ENCODE measurements around the gene AKR1B15.
"Not testable (repeated sequence)": the region's sequence is repeated elsewhere in the genome, so short reads cannot be mapped to it uniquely, and the experiment has no call there.

AKR1B15 gene

GRCh38 chr7:134563398-134563749 lies 14.5 kb downstream of the AKR1B15 start:
- not testable (repeated sequence) for DNase-seq (ENCODE audit: low spot score)

GRCh38 chr7:134565643-134566136 lies 16.8 kb downstream of the AKR1B15 start:
- DNase-seq (ENCODE audit: low spot score): no peak

- DNase-seq (ENCODE audit: low spot score): no peak
These were observed 18.5 kb downstream of the AKR1B15 start for GRCh38 chr7:134567368-134567767.

- not testable (repeated sequence) for DNase-seq (ENCODE audit: low spot score)
These were observed 21.1 kb downstream of the AKR1B15 start for GRCh38 chr7:134569962-134570361.

- DNase-seq (ENCODE audit: low spot score): no peak
These were observed 22.2 kb downstream of the AKR1B15 start for GRCh38 chr7:134571101-134571500.

GRCh38 chr7:134571746-134572461 lies 23.0 kb downstream of the AKR1B15 start:
- DNase-seq (ENCODE audit: low spot score): no peak

GRCh38 chr7:134574322-134574721 lies 25.4 kb downstream of the AKR1B15 start:
- DNase-seq (ENCODE audit: low spot score): no peak

GRCh38 chr7:134584290-134584689 lies 35.4 kb downstream of the AKR1B15 start:
- no peak for DNase-seq (ENCODE audit: low spot score)

- no peak for DNase-seq (ENCODE audit: low spot score)
These were observed 37.0 kb downstream of the AKR1B15 start for GRCh38 chr7:134585897-134586296.

- no peak for DNase-seq (ENCODE audit: low spot score)
These were observed 38.8 kb downstream of the AKR1B15 start for GRCh38 chr7:134587750-134588149.

- DNase-seq (ENCODE audit: low spot score): no peak
These were observed 40.6 kb downstream of the AKR1B15 start for GRCh38 chr7:134589491-134589941.

- DNase-seq (ENCODE audit: low spot score): peak; percentile 96
These were observed 44.9 kb downstream of the AKR1B15 start for GRCh38 chr7:134593530-134594392.

- DNase-seq (ENCODE audit: low spot score): no peak
These were observed 46.0 kb downstream of the AKR1B15 start for GRCh38 chr7:134594877-134595276.

GRCh38 chr7:134599371-134599770 lies 50.5 kb downstream of the AKR1B15 start:
- peak; percentile 89 for DNase-seq (ENCODE audit: low spot score)

GRCh38 chr7:134601459-134601858 lies 52.5 kb downstream of the AKR1B15 start:
- no peak for DNase-seq (ENCODE audit: low spot score)

- peak; percentile 32 for DNase-seq (ENCODE audit: low spot score)
These were observed 54.1 kb downstream of the AKR1B15 start for GRCh38 chr7:134602881-134603451.

GRCh38 chr7:134605978-134606923 lies 57.3 kb downstream of the AKR1B15 start:
- DNase-seq (ENCODE audit: low spot score): peak; percentile 67

GRCh38 chr7:134611611-134612151 lies 62.8 kb downstream of the AKR1B15 start:
- no peak for DNase-seq (ENCODE audit: low spot score)

GRCh38 chr7:134612197-134612596 lies 63.3 kb downstream of the AKR1B15 start:
- no peak for DNase-seq (ENCODE audit: low spot score)

- DNase-seq (ENCODE audit: low spot score): no peak
These were observed 64.9 kb downstream of the AKR1B15 start for GRCh38 chr7:134613623-134614347.

- DNase-seq (ENCODE audit: low spot score): no peak
These were observed 67.7 kb downstream of the AKR1B15 start for GRCh38 chr7:134616611-134617010.
